Measurements from ENCODE around the gene OVOL2. TPM values are rescaled to one million over a fixed set of nuclear protein-coding genes. Genes with fewer than 3 reads are reported as not detected.

The OVOL2 gene
- polyA plus RNA-seq, 4 donors = 7.3 to 23.3 (median 10.5) TPM

GRCh38 chr20:18006684-18007083 is 51.0 kb downstream of the OVOL2 start:
- H3K36me3 ChIP-seq (ENCODE audit: control insufficient read depth in 3 of 3, insufficient read depth in 2 of 3, low read depth in 1 of 3, low read length in 3 of 3) = peaks cover 0 to 4% (median 0%) of the 10 kb centered on the region in 3 donors
- DNase-seq = no peak
- 82 to 88% (median 86%) methylated on average over 7 of the region's 7 CpGs for WGBS, 3 donors
- no peak overlapping the region for H3K4me3 ChIP-seq (ENCODE audit: low read depth in 1 of 3, low read length in 3 of 3)
- peaks cover 0 to 30% (median 0%) of the 10 kb centered on the region in 3 donors for H3K4me1 ChIP-seq (ENCODE audit: control insufficient read depth in 3 of 3, insufficient read depth in 2 of 3, low read depth in 1 of 3, low read length in 2 of 3)
- H3K27ac ChIP-seq (ENCODE audit: low read depth in 1 of 3, low read length in 2 of 3) = no peak overlapping the region
- no peaks in the 10 kb centered on the region for H3K9me3 ChIP-seq (ENCODE audit: control insufficient read depth in 2 of 2, insufficient read depth in 1 of 2, low read depth in 1 of 2, low read length in 1 of 2)
- no peak for FAIRE-seq
- H3K27me3 ChIP-seq (ENCODE audit: control insufficient read depth in 3 of 3, insufficient read depth in 3 of 3, low read length in 3 of 3) = no peaks in the 10 kb centered on the region

DNA sequence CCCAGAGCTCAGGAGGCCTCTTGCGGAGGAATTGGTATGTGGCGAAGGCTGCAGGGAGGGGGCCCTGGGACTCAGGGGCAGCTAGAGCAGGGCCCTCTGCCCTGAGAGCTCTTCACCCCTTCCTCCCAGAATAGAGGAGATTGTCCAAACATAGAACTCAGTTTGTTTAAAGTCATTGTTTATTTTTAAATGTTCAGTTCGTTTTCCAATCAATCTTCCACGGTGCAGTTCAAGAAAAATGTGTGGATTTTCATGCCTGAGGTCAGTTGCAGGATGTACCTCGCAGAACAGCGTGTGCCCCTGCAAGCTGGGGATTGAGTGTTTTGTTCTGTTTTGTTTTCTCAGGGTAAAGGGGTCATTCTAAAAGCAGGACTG is 51.7 kb downstream of the OVOL2 start:
- no peak overlapping the region for H3K27ac ChIP-seq (ENCODE audit: low read depth in 1 of 3, low read length in 2 of 3)
- H3K36me3 ChIP-seq (ENCODE audit: control insufficient read depth in 3 of 3, insufficient read depth in 2 of 3, low read depth in 1 of 3, low read length in 3 of 3) = peaks cover 0 to 4% (median 0%) of the 10 kb centered on the region in 3 donors
- DNase-seq (no peak), FAIRE-seq (no peak)
- no peaks in the 10 kb centered on the region for H3K27me3 ChIP-seq (ENCODE audit: control insufficient read depth in 3 of 3, insufficient read depth in 3 of 3, low read length in 3 of 3)
- no peak overlapping the region for H3K4me3 ChIP-seq (ENCODE audit: low read depth in 1 of 3, low read length in 3 of 3)
- WGBS, 3 donors = 69 to 85% (median 76%) methylated on average over 6 of the region's 6 CpGs
- H3K9me3 ChIP-seq (ENCODE audit: control insufficient read depth in 2 of 2, insufficient read depth in 1 of 2, low read depth in 1 of 2, low read length in 1 of 2) = no peaks in the 10 kb centered on the region
- peaks cover 0 to 30% (median 0%) of the 10 kb centered on the region in 3 donors for H3K4me1 ChIP-seq (ENCODE audit: control insufficient read depth in 3 of 3, insufficient read depth in 2 of 3, low read depth in 1 of 3, low read length in 2 of 3)

GRCh38 chr20:18005170-18005989 is 52.3 kb downstream of the OVOL2 start:
- H3K27me3 ChIP-seq (ENCODE audit: control insufficient read depth in 3 of 3, insufficient read depth in 3 of 3, low read length in 3 of 3) = no peaks in the 10 kb centered on the region
- H3K4me3 ChIP-seq (ENCODE audit: low read depth in 1 of 3, low read length in 3 of 3) = no peak overlapping the region
- WGBS, 3 donors = 77 to 89% (median 88%) methylated on average over 21 of the region's 21 CpGs
- no peaks in the 10 kb centered on the region for H3K9me3 ChIP-seq (ENCODE audit: control insufficient read depth in 2 of 2, insufficient read depth in 1 of 2, low read depth in 1 of 2, low read length in 1 of 2)
- peaks cover 0 to 4% (median 0%) of the 10 kb centered on the region in 3 donors for H3K36me3 ChIP-seq (ENCODE audit: control insufficient read depth in 3 of 3, insufficient read depth in 2 of 3, low read depth in 1 of 3, low read length in 3 of 3)
- no peak overlapping the region for H3K27ac ChIP-seq (ENCODE audit: low read depth in 1 of 3, low read length in 2 of 3)
- DNase-seq (peak in 1 of 2 donors; percentile 30), FAIRE-seq (no peak)
- H3K4me1 ChIP-seq (ENCODE audit: control insufficient read depth in 3 of 3, insufficient read depth in 2 of 3, low read depth in 1 of 3, low read length in 2 of 3) = peaks cover 0 to 30% (median 0%) of the 10 kb centered on the region in 3 donors

DNA sequence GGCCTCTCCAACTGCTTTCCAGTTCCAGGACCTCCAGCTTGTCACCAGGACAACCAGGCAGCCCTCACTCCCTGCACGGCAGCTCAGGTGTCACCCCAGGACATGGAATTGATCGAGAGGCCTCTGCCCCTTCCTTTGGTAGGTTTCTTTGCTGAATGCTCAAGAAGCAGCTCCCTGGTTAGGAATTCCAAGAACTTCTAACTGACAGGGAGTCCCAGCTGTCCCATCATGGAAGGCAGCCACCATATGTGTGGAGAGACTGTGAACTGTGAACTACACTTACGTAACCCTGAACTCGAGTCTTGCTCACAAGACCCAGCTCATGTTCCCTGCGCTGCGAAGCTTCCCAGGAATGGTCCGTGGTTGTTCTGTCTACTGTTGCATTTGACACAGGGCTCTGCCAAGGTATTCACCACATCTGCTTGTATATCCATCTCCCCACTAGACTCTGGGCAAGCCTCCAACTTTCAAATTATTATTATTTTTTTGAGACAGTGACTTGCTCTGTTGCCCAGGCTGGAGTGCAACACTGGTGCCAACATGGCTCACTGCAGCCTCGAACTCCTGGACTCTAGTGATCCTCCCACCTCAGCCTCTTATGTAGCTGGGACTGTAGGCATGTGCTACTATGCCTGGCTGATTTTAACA is 53.2 kb downstream of the OVOL2 start:
- 76 to 79% (median 78%) methylated on average over 8 of the region's 8 CpGs for WGBS, 3 donors
- no peak for DNase-seq

DNA sequence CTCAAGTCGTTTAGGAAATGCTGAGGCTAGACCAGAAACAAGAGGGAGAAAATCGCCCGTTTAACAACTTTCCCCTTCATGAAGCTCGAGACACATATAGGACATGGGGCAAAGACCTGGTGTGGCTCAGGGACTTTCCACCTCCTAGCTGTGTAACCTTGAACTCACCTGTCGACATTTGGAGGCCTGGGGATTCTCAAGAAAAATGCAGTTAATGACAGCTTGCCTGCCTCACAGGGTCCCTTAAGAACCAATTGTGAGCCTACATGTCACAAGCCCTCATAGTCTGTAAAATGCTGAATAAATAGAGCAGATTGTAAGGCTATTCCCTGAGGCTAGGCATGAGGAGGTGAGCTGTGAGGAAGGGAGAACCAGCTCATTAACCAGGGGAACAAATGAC is 53.8 kb downstream of the OVOL2 start:
- no peaks in the 10 kb centered on the region for H3K27me3 ChIP-seq (ENCODE audit: control insufficient read depth in 3 of 3, insufficient read depth in 3 of 3, low read length in 3 of 3)
- H3K4me3 ChIP-seq (ENCODE audit: low read depth in 1 of 3, low read length in 3 of 3) = no peak overlapping the region
- DNase-seq (no peak), FAIRE-seq (no peak)
- peaks cover 0 to 25% (median 0%) of the 10 kb centered on the region in 3 donors for H3K4me1 ChIP-seq (ENCODE audit: control insufficient read depth in 3 of 3, insufficient read depth in 2 of 3, low read depth in 1 of 3, low read length in 2 of 3)
- peaks cover 0 to 4% (median 0%) of the 10 kb centered on the region in 3 donors for H3K36me3 ChIP-seq (ENCODE audit: control insufficient read depth in 3 of 3, insufficient read depth in 2 of 3, low read depth in 1 of 3, low read length in 3 of 3)
- no peak overlapping the region for H3K27ac ChIP-seq (ENCODE audit: low read depth in 1 of 3, low read length in 2 of 3)
- WGBS, 3 donors = 23 to 57% (median 43%) methylated on average over 5 of the region's 5 CpGs
- no peaks in the 10 kb centered on the region for H3K9me3 ChIP-seq (ENCODE audit: control insufficient read depth in 2 of 2, insufficient read depth in 1 of 2, low read depth in 1 of 2, low read length in 1 of 2)

More for the DNA sequence above, 53.2 kb downstream of the OVOL2 start:
- H3K27ac ChIP-seq (ENCODE audit: low read depth in 1 of 3, low read length in 2 of 3) = no peak overlapping the region
- no peak for FAIRE-seq
- peaks cover 0 to 4% (median 0%) of the 10 kb centered on the region in 3 donors for H3K36me3 ChIP-seq (ENCODE audit: control insufficient read depth in 3 of 3, insufficient read depth in 2 of 3, low read depth in 1 of 3, low read length in 3 of 3)
- no peaks in the 10 kb centered on the region for H3K27me3 ChIP-seq (ENCODE audit: control insufficient read depth in 3 of 3, insufficient read depth in 3 of 3, low read length in 3 of 3)
- H3K9me3 ChIP-seq (ENCODE audit: control insufficient read depth in 2 of 2, insufficient read depth in 1 of 2, low read depth in 1 of 2, low read length in 1 of 2) = no peaks in the 10 kb centered on the region
- H3K4me3 ChIP-seq (ENCODE audit: low read depth in 1 of 3, low read length in 3 of 3) = no peak overlapping the region
- H3K4me1 ChIP-seq (ENCODE audit: control insufficient read depth in 3 of 3, insufficient read depth in 2 of 3, low read depth in 1 of 3, low read length in 2 of 3) = peaks cover 0 to 30% (median 0%) of the 10 kb centered on the region in 3 donors

GRCh38 chr20:18001131-18001921 is 56.4 kb downstream of the OVOL2 start:
- H3K27me3 ChIP-seq (ENCODE audit: control insufficient read depth in 3 of 3, insufficient read depth in 3 of 3, low read length in 3 of 3) = no peaks in the 10 kb centered on the region
- WGBS, 3 donors = 71 to 82% (median 75%) methylated on average over 10 of the region's 10 CpGs
- no peak overlapping the region for H3K27ac ChIP-seq (ENCODE audit: low read depth in 1 of 3, low read length in 2 of 3)
- FAIRE-seq = no peak
- no peaks in the 10 kb centered on the region for H3K9me3 ChIP-seq (ENCODE audit: control insufficient read depth in 2 of 2, insufficient read depth in 1 of 2, low read depth in 1 of 2, low read length in 1 of 2)
- peaks cover 0 to 16% (median 0%) of the 10 kb centered on the region in 3 donors for H3K4me1 ChIP-seq (ENCODE audit: control insufficient read depth in 3 of 3, insufficient read depth in 2 of 3, low read depth in 1 of 3, low read length in 2 of 3)
- H3K4me3 ChIP-seq (ENCODE audit: low read depth in 1 of 3, low read length in 3 of 3) = no peak overlapping the region
- no peaks in the 10 kb centered on the region for H3K36me3 ChIP-seq (ENCODE audit: control insufficient read depth in 3 of 3, insufficient read depth in 2 of 3, low read depth in 1 of 3, low read length in 3 of 3)
- DNase-seq = peak in 1 of 2 donors; percentile 24

GRCh38 chr20:17999566-17999965 is 58.1 kb downstream of the OVOL2 start:
- no peak overlapping the region for H3K27ac ChIP-seq (ENCODE audit: low read depth in 1 of 3, low read length in 2 of 3)
- WGBS, 3 donors = 80 to 88% (median 88%) methylated on average over 4 of the region's 4 CpGs
- H3K27me3 ChIP-seq (ENCODE audit: control insufficient read depth in 3 of 3, insufficient read depth in 3 of 3, low read length in 3 of 3) = no peaks in the 10 kb centered on the region
- peaks cover 0 to 8% (median 0%) of the 10 kb centered on the region in 3 donors for H3K4me1 ChIP-seq (ENCODE audit: control insufficient read depth in 3 of 3, insufficient read depth in 2 of 3, low read depth in 1 of 3, low read length in 2 of 3)
- FAIRE-seq (no peak), DNase-seq (no peak)
- H3K4me3 ChIP-seq (ENCODE audit: low read depth in 1 of 3, low read length in 3 of 3) = no peak overlapping the region
- H3K9me3 ChIP-seq (ENCODE audit: control insufficient read depth in 2 of 2, insufficient read depth in 1 of 2, low read depth in 1 of 2, low read length in 1 of 2) = no peaks in the 10 kb centered on the region
- no peaks in the 10 kb centered on the region for H3K36me3 ChIP-seq (ENCODE audit: control insufficient read depth in 3 of 3, insufficient read depth in 2 of 3, low read depth in 1 of 3, low read length in 3 of 3)

GRCh38 chr20:17998446-17998845 is 59.3 kb downstream of the OVOL2 start:
- DNase-seq = no peak
- Histone ChIP-seq H3K9me3 (ENCODE audit: control insufficient read depth in 2 of 2, insufficient read depth in 1 of 2, low read depth in 1 of 2, low read length in 1 of 2) (no peaks in the 10 kb centered on the region), H3K36me3 (ENCODE audit: control insufficient read depth in 3 of 3, insufficient read depth in 2 of 3, low read depth in 1 of 3, low read length in 3 of 3) (no peaks in the 10 kb centered on the region), H3K27ac (ENCODE audit: low read depth in 1 of 3, low read length in 2 of 3) (no peak overlapping the region), H3K4me1 (ENCODE audit: control insufficient read depth in 3 of 3, insufficient read depth in 2 of 3, low read depth in 1 of 3, low read length in 2 of 3) (no peaks in the 10 kb centered on the region), H3K27me3 (ENCODE audit: control insufficient read depth in 3 of 3, insufficient read depth in 3 of 3, low read length in 3 of 3) (no peaks in the 10 kb centered on the region), H3K4me3 (ENCODE audit: low read depth in 1 of 3, low read length in 3 of 3) (no peak overlapping the region)
- WGBS, 3 donors = 89 to 93% (median 93%) methylated on average over 5 of the region's 5 CpGs
- FAIRE-seq = no peak

Data from small intestine (tissue), 7 donors.